GM12892 (cell line): Measurements from ENCODE around the gene TMEM107.

ENCODE experiments used
- DNase-seq: peaks from one replicate; pipeline ENCODE4 v3.0.0; 2011; ENCODE audit not compliant: insufficient read length
- FAIRE-seq: peaks from 2 replicates; lab custom pipeline; 2011; peaks lifted over from hg19 to GRCh38; lab: Jason Lieb, UNC
- POLR2A ChIP-seq: IDR thresholded peaks from 2 replicates; pipeline ENCODE4 v1.6.1; 2011; ENCODE audit warnings: low read depth, low read length, control low read depth
- POLR2AphosphoS5 ChIP-seq: IDR thresholded peaks from 2 replicates; pipeline ENCODE4 v1.6.1; 2011; ENCODE audit warnings: low read depth, low read length, control low read depth
- TAF1 ChIP-seq: IDR thresholded peaks from 2 replicates; pipeline ENCODE4 v1.6.1; 2011; ENCODE audit warnings: low read depth, mild to moderate bottlenecking, control low read depth, low read length, borderline replicate concordance

Gene TMEM107

DNA sequence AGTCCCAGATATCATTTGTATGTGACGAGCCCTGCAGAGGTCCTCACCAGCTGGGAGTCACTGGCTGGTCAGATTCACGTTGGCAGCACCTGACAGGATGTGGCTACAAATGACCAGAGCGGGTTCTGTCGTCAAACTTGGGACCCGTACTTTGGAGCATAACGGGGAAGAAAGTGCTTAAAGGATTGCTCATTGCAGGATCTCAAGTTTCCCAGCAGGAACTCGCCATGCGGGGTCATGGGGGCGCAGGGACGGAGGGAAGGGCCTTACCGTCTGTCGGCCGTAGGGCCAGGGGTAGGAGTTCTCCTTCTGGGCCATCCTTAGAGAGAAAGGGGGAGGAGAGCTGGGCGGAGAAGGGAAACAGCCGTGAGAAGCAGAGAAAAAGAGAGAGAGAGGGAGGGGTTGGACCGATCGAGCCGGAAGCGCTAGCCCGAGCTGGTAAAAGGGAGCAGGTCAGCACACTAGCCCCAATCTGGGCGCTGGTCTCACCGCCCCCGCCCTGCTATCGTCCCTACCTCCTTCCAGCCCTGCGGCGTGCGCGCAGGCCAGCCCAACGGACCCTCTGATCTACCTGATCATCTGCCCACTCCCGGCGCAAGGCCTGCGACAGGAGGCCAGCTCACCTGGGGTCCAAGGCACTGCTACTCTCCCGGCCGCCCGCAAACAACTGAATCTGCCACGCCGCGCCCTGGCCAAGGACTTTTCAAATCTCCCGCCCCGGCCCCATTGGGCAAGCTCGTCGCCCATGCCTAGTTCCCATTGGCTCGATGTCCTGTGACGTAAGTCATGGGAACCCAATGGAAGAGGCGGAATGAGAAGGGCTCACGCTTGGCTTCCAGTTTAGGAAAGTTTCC lies 34.0 kb upstream of the TMEM107 start, which contains the start of gene AURKB:
AURKB (minus strand) TSS at position 669 of the 854 bp plus-strand sequence; CDS start at position 318, 351 bp downstream.
- FAIRE-seq (peak; percentile 97), DNase-seq (peak; percentile 97)
- peak; percentile 72; the same call in 1 of the 2 replicates for TF ChIP-seq TAF1
- TF ChIP-seq POLR2A: peak; percentile 85
- TF ChIP-seq POLR2AphosphoS5: peak; percentile 90

DNA sequence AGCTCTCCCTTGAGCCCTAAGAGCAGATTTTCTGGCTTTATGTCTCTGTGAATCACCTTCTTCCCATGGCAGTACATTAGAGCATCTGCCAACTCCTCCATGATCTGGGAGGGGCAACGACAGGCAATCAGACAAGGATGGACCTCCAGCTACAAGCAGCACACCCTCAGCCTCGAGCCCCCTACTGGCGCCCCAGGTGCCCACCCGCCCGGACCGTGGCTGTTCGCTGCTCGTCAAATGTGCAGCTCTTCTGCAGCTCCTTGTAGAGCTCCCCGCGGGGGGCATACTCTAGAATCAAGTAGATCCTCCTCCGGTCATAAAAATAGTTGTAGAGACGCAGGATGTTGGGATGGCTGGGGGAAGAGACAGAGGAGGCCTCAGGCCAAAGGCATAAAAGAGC lies 30.4 kb upstream of the TMEM107 start:
- no peak for FAIRE-seq
- TF ChIP-seq TAF1 (no peak), POLR2A (no peak; the same call in 1 of the 2 replicates), POLR2AphosphoS5 (no peak)

DNA sequence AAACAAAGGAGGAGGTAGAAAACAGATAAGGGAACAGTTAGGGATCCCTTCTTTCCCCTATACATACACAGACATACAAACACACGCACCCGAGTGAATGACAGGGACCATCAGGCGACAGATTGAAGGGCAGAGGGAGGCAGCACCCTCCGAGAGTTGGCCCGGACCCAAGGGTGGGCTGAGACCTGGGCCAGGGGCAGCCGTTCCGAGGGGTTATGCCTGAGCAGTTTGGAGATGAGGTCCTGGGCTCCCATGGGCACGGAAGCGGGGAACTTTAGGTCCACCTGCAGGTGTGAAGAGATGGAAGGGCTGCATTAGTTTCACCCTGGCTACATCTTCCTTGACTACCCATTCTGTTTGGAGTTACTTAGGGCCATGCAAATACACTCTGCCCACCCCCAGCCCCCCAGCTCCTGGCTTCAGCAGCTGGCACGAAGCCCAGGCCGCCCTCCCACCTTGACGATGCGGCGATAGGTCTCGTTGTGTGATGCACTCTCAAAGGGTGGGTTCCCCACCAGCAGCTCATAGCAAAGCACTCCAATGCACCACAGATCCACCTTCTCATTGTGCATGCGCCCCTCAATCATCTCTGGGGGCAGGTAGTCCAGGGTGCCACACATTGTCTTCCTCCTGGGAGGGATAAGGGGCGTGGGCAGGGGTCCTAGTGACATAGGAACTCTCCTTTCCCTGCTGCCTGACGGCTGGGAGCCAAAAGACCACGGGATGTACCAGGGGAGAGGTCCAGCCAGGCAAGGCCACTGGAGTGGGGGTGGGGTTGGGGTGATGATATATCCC lies 28.8 kb upstream of the TMEM107 start:
- no peak for DNase-seq

More for the DNA sequence above, 30.4 kb upstream of the TMEM107 start:
- DNase-seq: no peak

DNA sequence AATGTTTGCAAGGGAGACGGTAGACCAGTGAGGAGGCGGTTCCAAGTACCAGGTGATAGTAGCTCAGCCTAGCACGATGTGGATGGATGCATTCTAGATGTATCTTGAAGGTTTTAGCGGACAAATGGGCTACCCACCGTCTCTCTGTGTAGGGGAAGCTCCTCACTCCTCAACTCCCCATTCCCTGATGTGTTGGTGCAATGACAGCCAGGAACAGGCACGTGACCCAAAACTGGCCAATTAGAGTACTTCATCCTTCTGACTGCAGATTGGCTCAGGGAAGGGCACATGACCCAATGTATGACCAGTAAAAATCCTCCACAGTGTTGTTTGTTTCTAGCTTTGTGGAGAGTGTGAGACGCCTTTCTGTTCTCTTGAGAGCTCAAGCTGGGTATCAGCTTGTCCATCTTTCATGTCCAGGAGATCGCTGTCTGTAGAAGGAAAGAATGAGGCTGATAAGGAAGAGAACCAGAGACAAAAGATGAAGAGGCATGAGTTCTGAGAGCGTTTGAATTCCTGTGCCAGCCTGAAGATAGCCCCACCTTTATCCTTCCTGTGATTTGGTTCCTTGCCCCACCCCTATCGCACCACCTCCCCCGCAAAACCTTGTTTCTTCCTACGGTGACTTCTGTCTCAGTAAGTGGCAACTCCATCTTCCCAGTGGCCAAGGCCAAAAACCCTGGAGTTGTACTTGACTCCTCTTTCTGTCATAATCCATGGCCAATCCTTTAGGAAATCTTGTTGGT lies 16.1 kb upstream of the TMEM107 start:
- no peak for DNase-seq
- FAIRE-seq: peak; percentile 97
- TF ChIP-seq TAF1 (no peak), POLR2A (peak; percentile 74), POLR2AphosphoS5 (peak; percentile 62)

More for the DNA sequence above, 28.8 kb upstream of the TMEM107 start:
- no peak for FAIRE-seq
- TF ChIP-seq POLR2A (peak; percentile 17; the same call in 1 of the 2 replicates), POLR2AphosphoS5 (peak; percentile 56), TAF1 (no peak)

DNA sequence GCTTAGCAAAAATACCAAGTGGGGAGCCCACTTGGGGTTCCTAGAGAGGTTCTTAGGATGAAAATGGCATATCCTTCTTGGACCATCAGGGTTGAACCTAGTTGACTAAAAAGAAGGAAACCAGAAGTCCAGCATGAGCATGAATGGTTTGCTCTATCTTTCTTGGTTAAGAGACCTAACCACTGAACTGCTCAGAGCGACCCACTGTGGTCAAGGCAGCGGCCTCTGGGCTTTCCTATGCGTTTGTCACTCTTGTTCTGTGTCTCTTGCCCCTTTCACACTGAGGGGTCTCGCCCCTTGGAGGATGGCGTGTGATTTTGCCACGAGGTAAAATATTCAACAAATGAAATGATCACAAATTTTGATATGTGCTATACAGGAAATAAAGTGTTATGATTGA lies 14.3 kb upstream of the TMEM107 start:
- FAIRE-seq (no peak), DNase-seq (no peak)
- TF ChIP-seq POLR2A (no peak), TAF1 (no peak), POLR2AphosphoS5 (no peak)

DNA sequence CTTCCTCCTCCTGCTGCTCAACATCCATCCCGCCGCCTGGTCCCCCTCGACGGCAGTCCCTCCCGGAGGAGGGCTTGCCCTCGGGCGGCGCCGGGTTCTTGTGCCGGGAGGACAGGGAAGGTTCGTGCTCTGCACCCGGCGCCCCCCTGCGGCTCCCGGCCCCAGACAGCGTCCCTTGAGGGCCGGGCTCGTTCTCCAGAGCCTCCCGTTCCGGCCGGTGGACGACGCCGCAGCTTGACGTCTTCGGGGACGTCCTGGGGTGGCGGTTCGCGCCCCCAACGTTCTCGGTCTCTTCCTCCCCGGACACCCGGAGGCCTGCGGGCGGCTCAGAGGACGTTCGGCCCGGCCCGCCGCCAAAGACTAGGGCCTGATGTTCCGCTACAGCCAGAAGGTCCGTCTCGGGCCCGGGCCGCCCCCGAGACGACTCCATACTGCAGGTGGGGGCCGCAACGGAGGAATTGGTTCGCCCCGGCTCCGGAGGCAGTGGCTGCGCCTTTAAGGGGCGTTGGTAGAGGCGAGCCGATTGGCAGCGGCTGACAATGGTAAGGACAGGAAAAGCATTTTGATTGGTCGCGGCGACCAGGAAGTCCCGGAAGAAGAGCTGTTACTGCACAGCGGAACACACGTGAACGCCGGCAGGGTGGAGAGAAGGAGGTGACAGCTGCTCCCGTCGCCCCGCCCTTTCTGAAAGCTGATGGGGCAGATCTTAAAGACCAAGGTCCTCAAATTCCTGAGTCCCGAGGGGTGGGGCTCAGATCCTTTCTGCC lies 13.7 kb upstream of the TMEM107 start, which contains the start of gene BORCS6:
BORCS6 (minus strand) TSS at position 470 of the 767 bp plus-strand sequence; CDS start at position 430, 40 bp downstream.
- TF ChIP-seq TAF1: peak; percentile 44; the same call in 1 of the 2 replicates
- TF ChIP-seq POLR2AphosphoS5: no peak
- peak; percentile 66; the same call in 1 of the 2 replicates for TF ChIP-seq POLR2A
- peak; percentile 80 for DNase-seq
- peak; percentile 87 for FAIRE-seq

DNA sequence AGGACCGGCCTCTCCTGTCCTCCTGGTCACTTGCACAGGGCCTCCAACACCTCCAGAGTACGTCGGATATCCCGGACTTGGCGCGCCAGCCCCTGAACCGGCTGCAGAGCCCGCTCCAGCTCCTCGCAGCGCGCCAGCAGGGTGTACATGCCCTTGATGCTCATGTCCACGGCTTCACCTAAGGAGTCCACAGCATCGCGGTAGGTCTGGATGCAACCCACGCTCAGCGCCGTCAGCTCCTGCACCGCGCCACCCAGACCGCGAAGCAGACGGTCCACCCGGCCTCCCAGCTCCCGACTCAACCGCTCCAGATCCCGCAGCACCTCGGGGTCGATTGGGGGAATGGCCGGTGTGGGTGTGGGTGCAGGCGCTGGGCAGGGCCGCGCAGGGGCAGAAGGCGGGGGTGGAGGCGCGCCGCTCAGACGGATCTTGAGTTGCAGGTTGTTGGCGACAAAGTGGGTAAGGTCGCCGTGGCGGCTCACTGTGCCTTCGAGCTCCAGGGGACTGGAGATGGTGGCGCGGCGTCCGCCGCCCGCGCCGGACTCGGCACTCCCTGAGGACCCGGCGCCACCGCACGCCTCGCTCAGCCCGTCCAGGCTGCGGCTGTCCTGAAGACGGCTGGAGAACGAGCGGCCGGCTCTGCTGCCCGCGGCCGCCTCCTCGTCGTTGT lies 13.0 kb upstream of the TMEM107 start:
- no peak for TF ChIP-seq TAF1
- TF ChIP-seq POLR2A: no peak
- TF ChIP-seq POLR2AphosphoS5: no peak
- DNase-seq (no peak), FAIRE-seq (peak; percentile 48)

DNA sequence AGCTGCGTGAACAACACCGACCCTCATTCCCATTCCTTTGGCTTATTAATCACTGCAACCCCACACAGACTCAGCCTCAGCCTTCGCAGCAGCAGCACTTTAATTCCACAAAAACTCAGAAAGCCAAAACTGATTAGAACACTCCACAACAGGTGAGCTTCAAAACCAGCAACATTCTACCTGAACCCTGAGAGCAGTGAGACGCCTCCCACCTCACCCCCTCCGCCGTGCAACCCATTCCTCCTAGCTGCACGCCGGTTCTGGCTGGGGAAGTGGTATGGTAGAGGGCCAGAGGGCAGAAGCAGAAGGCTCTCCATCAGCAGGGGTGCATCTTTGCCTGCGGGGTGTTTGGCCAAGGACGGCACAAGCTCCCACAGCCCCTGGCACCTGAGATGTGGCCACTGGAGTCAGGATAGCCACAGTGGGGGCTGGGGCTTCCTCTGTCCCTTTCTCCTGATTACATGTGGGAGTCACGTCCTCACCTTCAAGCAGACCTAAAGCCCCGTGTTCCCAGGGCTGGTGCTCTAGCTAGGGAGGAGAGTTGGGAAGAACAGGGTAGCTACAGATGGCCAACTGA lies 12.2 kb upstream of the TMEM107 start:
- no peak for TF ChIP-seq TAF1
- TF ChIP-seq POLR2AphosphoS5: no peak
- no peak for TF ChIP-seq POLR2A
- FAIRE-seq: no peak

More for the DNA sequence above, 12.2 kb upstream of the TMEM107 start:
- no peak for DNase-seq
